ENCODE results near the gene CD3E. TPM values are rescaled to one million over a fixed set of nuclear protein-coding genes. Genes with fewer than 3 reads are reported as not detected.
"Not testable (repeated sequence)": the region's sequence is repeated elsewhere in the genome, so short reads cannot be mapped to it uniquely, and the experiment has no call there.

Gene CD3E
- total RNA-seq, 1 experiment from 2014 or later, result not detected

DNA sequence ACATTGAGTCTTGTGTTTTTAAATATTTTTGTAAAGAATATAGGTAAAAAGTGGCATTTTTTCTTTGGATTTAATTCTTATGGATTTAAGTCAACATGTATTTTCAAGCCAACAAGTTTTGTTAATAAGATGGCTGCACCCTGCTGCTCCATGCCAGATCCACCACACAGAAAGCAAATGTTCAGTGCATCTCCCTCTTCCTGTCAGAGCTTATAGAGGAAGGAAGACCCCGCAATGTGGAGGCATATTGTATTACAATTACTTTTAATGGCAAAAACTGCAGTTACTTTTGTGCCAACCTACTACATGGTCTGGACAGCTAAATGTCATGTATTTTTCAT is 333 bp upstream of the CD3E start:
- no peaks in the 10 kb centered on the region for H3K9me3 Mint-ChIP-seq (ENCODE audit: unreplicated experiment)
- ChIA-PET POLR2A (interaction anchor here (1.8 kb wide), 1 partner anchor 13 kb away, joined by 4 read pairs; no protein-coding TSS in a partner anchor), CTCF (interaction anchor here (1.3 to 2.0 kb wide), 2 partner anchors 8 to 41 kb away, joined by 4 to 5 read pairs; no protein-coding TSS in a partner anchor)
- H3K27me3 Mint-ChIP-seq (ENCODE audit: insufficient read depth, unreplicated experiment), result peaks cover 28% of the 10 kb centered on the region
- TF ChIP-seq, protein P1, sequence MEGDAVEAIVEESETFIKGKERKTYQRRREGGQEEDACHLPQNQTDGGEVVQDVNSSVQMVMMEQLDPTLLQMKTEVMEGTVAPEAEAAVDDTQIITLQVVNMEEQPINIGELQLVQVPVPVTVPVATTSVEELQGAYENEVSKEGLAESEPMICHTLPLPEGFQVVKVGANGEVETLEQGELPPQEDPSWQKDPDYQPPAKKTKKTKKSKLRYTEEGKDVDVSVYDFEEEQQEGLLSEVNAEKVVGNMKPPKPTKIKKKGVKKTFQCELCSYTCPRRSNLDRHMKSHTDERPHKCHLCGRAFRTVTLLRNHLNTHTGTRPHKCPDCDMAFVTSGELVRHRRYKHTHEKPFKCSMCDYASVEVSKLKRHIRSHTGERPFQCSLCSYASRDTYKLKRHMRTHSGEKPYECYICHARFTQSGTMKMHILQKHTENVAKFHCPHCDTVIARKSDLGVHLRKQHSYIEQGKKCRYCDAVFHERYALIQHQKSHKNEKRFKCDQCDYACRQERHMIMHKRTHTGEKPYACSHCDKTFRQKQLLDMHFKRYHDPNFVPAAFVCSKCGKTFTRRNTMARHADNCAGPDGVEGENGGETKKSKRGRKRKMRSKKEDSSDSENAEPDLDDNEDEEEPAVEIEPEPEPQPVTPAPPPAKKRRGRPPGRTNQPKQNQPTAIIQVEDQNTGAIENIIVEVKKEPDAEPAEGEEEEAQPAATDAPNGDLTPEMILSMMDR (IDR thresholded peaks at IDR 0.05; ENCODE audit: unreplicated experiment), result no peak
- no peak for DNase-seq (ENCODE audit: unreplicated experiment)
- no peaks in the 10 kb centered on the region for H3K4me1 Mint-ChIP-seq (ENCODE audit: insufficient read depth, unreplicated experiment)
- no peak overlapping the region for H3K27ac Mint-ChIP-seq (ENCODE audit: low read depth, unreplicated experiment)
- no peaks in the 10 kb centered on the region for H3K36me3 Mint-ChIP-seq (ENCODE audit: insufficient read depth, unreplicated experiment)
- no TSS peak for BruUV-seq (replicated peaks)
- intact Hi-C loops (cut with micrococcal nuclease), result no loop called here
- no peak overlapping the region for H3K4me3 Mint-ChIP-seq (ENCODE audit: unreplicated experiment)

DNA sequence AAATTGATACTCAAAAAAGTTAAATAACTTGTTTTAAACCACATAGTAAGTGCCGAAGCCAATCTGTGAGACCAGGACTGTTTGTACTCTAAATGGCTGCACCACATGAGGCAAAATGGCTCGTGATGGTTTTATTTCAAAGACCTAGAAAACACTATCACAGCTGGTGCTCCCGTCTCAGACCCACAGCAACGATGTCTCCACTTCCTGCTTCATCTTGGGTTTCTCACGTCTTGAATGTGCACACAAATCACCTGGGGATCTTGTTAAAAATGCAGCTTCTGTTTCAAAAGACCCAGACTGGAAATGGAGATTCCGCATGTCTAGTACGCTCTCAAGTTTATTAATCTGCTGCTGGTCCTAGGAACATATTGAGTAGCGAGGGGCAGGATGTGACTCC is 1.2 kb downstream of the CD3E start:
- Mint-ChIP-seq H3K4me3 (ENCODE audit: unreplicated experiment) (no peak overlapping the region), H3K4me1 (ENCODE audit: insufficient read depth, unreplicated experiment) (no peaks in the 10 kb centered on the region), H3K36me3 (ENCODE audit: insufficient read depth, unreplicated experiment) (no peaks in the 10 kb centered on the region), H3K9me3 (ENCODE audit: unreplicated experiment) (no peaks in the 10 kb centered on the region), H3K27me3 (ENCODE audit: insufficient read depth, unreplicated experiment) (peaks cover 28% of the 10 kb centered on the region), H3K27ac (ENCODE audit: low read depth, unreplicated experiment) (no peak overlapping the region)
- no TSS peak for BruUV-seq (replicated peaks)
- TF ChIP-seq, protein P1 (IDR thresholded peaks at IDR 0.05; ENCODE audit: unreplicated experiment), result no peak
- POLR2A ChIA-PET, result no interaction called here
- DNase-seq (ENCODE audit: unreplicated experiment), result no peak
- intact Hi-C loops (cut with micrococcal nuclease), result no loop called here
- CTCF ChIA-PET, result interaction anchor here (1.0 kb wide), 1 partner anchor 107 kb away, joined by 4 read pairs; no protein-coding TSS in a partner anchor

DNA sequence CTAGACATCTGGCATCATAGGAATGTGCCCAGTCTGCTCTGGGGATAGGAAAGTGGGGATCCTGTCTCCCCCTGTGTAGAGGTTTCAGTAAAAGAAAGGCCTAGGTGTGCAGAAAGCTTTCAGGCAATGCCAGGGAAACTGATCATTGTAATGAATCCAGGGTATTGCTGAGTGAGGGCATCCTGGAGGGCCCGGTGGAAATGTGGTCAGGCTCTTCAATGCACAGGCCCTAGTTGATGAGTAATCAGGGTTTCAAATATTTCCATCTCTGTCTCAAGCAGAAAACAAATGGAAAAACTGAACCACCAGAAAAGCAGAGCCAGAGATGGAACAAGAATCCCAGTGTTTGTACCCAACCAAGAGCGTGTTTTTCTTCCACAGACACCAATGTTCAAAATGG is 2.0 kb downstream of the CD3E start:
- ChIA-PET POLR2A (no interaction called here), CTCF (no interaction called here)
- TF ChIP-seq, protein P1 (IDR thresholded peaks at IDR 0.05; ENCODE audit: unreplicated experiment), result no peak
- Mint-ChIP-seq H3K36me3 (ENCODE audit: insufficient read depth, unreplicated experiment) (no peaks in the 10 kb centered on the region), H3K9me3 (ENCODE audit: unreplicated experiment) (no peaks in the 10 kb centered on the region), H3K27me3 (ENCODE audit: insufficient read depth, unreplicated experiment) (peaks cover 26% of the 10 kb centered on the region), H3K27ac (ENCODE audit: low read depth, unreplicated experiment) (no peak overlapping the region), H3K4me1 (ENCODE audit: insufficient read depth, unreplicated experiment) (no peaks in the 10 kb centered on the region), H3K4me3 (ENCODE audit: unreplicated experiment) (no peak overlapping the region)
- no peak for DNase-seq (ENCODE audit: unreplicated experiment)
- intact Hi-C loops (cut with micrococcal nuclease), result no loop called here
- no TSS peak for BruUV-seq (replicated peaks)

DNA sequence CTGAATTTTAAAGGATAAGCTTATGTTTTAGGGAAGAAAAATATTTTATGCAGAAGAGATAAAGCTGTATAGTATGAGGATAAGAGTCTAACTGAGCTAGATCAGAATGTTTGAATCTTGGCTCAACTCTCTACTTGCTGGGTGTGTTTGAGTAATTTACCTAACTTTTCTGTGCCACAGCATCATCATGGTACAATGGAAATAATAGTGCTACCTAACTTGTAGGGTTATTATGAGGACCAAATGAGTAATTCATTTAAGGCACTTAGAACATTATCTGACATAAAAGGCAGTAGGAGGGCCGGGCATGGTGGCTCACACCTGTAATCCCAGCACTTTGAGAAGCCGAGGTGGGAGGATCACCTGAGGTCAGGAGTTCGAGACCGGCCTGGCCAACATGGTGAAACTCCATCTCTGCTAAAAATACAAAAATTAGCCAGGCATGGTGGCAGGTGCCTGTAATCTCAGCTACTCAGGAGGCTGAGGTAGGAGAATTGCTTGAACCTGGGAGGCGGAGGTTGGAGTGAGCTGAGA is 4.5 kb downstream of the CD3E start:
- H3K36me3 Mint-ChIP-seq (ENCODE audit: insufficient read depth, unreplicated experiment); intact Hi-C loops (cut with micrococcal nuclease); DNase-seq (ENCODE audit: unreplicated experiment); POLR2A ChIA-PET; H3K4me3 Mint-ChIP-seq (ENCODE audit: unreplicated experiment); H3K27ac Mint-ChIP-seq (ENCODE audit: low read depth, unreplicated experiment); H3K4me1 Mint-ChIP-seq (ENCODE audit: insufficient read depth, unreplicated experiment); BruUV-seq (replicated peaks); H3K9me3 Mint-ChIP-seq (ENCODE audit: unreplicated experiment): not testable (repeated sequence)
- peaks cover 17% of the 10 kb centered on the region for H3K27me3 Mint-ChIP-seq (ENCODE audit: insufficient read depth, unreplicated experiment)
- CTCF ChIA-PET, result interaction anchor here (1.0 to 1.9 kb wide), 4 partner anchors 9 to 31 kb away, joined by 3 to 7 read pairs (median 5); no protein-coding TSS in a partner anchor

DNA sequence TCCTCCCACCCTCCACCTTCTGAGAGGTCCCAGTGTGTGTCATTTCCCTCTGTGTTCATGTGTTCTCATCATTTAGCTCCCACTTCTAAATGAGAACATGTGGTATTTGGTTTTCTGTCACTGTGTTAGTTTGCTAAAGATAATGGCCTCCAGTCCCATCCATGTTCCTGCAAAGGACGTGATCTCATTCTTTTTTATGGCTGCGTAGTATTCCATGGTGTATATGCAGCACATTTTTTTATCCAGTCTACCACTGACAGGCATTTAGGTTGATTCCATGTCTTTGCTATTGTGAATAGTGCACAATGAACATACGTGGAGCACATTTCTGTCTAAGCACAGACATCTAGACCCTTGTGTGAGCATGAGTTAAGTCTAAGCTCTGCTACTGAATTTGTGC is 5.7 kb downstream of the CD3E start:
- CTCF ChIA-PET, result interaction anchor here (2.0 kb wide), 1 partner anchor 139 kb away, joined by 7 read pairs; no protein-coding TSS in a partner anchor
- TF ChIP-seq, protein P1 (IDR thresholded peaks at IDR 0.05; ENCODE audit: unreplicated experiment), result no peak
- no peak overlapping the region for H3K4me3 Mint-ChIP-seq (ENCODE audit: unreplicated experiment)
- no peak for DNase-seq (ENCODE audit: unreplicated experiment)
- H3K9me3 Mint-ChIP-seq (ENCODE audit: unreplicated experiment), result no peaks in the 10 kb centered on the region
- POLR2A ChIA-PET, result no interaction called here
- no peaks in the 10 kb centered on the region for H3K36me3 Mint-ChIP-seq (ENCODE audit: insufficient read depth, unreplicated experiment)
- H3K4me1 Mint-ChIP-seq (ENCODE audit: insufficient read depth, unreplicated experiment), result no peaks in the 10 kb centered on the region
- intact Hi-C loops (cut with micrococcal nuclease), result no loop called here
- H3K27me3 Mint-ChIP-seq (ENCODE audit: insufficient read depth, unreplicated experiment), result peaks cover 17% of the 10 kb centered on the region
- H3K27ac Mint-ChIP-seq (ENCODE audit: low read depth, unreplicated experiment), result no peak overlapping the region
- BruUV-seq (replicated peaks), result no TSS peak
